Activated naive CD8-positive, alpha-beta T cell treated with anti-CD3 and anti-CD28 coated beads for 36 hours (primary cell): ENCODE data around the gene CARD9. TPM values are rescaled to one million over a fixed set of nuclear protein-coding genes. Genes with fewer than 3 reads are reported as not detected.
A peak's percentile ranks its signal among the peaks of the same experiment; 100 is the strongest.

ENCODE experiments used
- DNase-seq: peaks from one replicate; pipeline ENCODE4 v3.0.0; 2021
- H3K27ac Mint-ChIP-seq: one replicate; pipeline ENCODE4 v1.8.0; 2022; ENCODE audit warnings: mild to moderate bottlenecking, moderate library complexity, mixed read lengths
- H3K27me3 Mint-ChIP-seq: one replicate; pipeline ENCODE4 v1.8.0; 2022; ENCODE audit warnings: mild to moderate bottlenecking, mixed read lengths
- H3K36me3 Mint-ChIP-seq: one replicate; pipeline ENCODE4 v1.8.0; 2021; ENCODE audit warnings: mild to moderate bottlenecking, mixed read lengths
- H3K4me1 Mint-ChIP-seq: one replicate; pipeline ENCODE4 v1.8.0; 2021; ENCODE audit warnings: mixed read lengths
- H3K4me3 Mint-ChIP-seq: one replicate; pipeline ENCODE4 v1.8.0; 2022; ENCODE audit warnings: mild to moderate bottlenecking, moderate library complexity, mixed read lengths
- H3K9me3 Mint-ChIP-seq: one replicate; pipeline ENCODE4 v1.8.0; 2022; ENCODE audit warnings: mixed read lengths
- total RNA-seq, 2 experiments: library from RNA; stranded (reverse); gene quantifications; one replicate each; pipeline ENCODE4 v1.2.3, GENCODE V29; 2021

The CARD9 gene
- total RNA-seq, 2 experiments from 2014 or later = 1.5 to 1.8 TPM

DNA sequence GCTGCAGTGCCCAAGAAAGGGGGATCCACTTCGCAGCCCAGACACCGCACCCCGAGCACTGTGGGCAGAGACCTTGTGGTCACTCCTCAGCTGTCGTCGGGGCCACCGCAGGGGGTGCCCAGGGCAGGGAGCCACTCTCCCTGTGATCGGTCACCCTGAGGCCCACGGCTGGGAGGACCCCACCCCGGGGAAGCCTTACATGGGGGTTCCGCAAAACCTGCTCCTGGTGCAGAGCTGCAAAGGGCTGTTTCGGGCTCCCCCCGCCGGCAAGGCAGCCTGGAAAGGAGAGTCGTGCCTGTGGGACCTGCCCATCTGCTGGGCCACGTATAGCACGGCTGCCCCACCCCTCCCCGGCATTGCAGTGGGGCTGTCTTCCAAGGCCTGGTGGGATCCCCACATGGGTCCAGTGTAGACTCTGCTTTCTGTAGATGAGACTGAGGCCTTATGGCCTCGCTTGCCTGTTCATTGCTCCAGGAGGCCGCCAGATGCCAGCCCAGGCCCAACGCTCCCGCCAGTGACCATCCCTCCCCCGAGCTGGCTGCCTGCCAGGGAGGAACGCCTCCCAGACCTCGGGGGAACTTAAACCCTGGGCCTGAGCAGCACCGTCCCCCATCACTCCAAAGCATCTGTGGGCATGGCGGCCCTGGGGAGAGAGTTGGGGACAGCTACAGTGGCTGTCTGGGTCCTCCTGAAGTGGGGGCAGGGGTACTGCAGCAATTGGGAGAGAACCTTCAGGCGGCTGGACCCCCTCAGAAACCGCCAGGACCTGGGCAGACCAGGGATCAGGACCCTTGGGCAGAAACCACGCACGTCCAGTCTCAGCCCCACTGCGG is 8.3 kb downstream of the CARD9 start:
- H3K4me3 Mint-ChIP-seq = no peak overlapping the region
- no peaks in the 10 kb centered on the region for H3K36me3 Mint-ChIP-seq

DNA sequence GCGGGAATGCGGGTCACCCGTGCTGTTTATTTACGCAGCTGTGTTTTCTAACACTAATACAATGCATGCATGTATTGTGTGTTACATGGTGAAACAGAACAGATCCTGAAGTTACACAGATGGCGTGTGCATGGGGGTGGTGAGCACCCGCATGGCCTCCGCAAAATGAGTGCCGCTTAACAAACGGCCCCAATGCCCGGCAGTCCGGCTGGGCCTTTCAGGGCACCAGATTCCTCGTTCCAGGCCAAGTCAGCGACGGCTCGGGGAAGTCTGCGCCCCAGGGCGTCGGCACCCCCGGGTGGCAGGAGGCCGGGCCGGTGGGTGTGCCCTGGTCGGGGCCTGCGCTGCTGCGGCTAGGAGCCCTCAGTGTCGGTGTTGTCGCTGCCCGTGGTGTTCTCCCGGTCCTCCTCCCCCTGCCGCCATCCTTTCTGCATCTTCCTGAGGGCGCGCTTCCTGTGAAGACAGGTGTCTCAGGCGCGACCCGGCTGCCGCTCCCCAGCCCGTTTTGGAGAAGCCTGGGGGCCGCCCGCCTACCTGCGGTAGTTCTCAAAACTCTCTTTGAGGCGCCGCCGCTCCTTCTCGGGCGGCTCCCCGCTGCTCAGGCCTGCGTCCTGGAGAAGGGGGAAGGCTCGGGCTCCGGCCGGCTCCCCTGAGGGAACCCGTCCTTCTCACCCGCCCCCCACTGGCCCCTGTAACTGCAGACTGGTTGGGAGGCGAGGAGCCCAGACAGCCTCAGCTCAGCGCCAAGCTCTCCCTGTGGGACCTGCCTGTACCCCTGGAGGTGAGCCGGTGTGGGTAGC is 9.3 kb downstream of the CARD9 start:
- no peaks in the 10 kb centered on the region for H3K27me3 Mint-ChIP-seq
- no peaks in the 10 kb centered on the region for H3K9me3 Mint-ChIP-seq
- no peak for DNase-seq
- no peak overlapping the region for H3K27ac Mint-ChIP-seq
- H3K4me3 Mint-ChIP-seq = peak overlapping the region; percentile 14
- peaks cover 2% of the 10 kb centered on the region for H3K4me1 Mint-ChIP-seq
- no peaks in the 10 kb centered on the region for H3K36me3 Mint-ChIP-seq

More for the DNA sequence above, 8.3 kb downstream of the CARD9 start:
- Mint-ChIP-seq H3K9me3 (no peaks in the 10 kb centered on the region), H3K27ac (no peak overlapping the region), H3K4me1 (peaks cover 2% of the 10 kb centered on the region), H3K27me3 (no peaks in the 10 kb centered on the region)
- no peak for DNase-seq

DNA sequence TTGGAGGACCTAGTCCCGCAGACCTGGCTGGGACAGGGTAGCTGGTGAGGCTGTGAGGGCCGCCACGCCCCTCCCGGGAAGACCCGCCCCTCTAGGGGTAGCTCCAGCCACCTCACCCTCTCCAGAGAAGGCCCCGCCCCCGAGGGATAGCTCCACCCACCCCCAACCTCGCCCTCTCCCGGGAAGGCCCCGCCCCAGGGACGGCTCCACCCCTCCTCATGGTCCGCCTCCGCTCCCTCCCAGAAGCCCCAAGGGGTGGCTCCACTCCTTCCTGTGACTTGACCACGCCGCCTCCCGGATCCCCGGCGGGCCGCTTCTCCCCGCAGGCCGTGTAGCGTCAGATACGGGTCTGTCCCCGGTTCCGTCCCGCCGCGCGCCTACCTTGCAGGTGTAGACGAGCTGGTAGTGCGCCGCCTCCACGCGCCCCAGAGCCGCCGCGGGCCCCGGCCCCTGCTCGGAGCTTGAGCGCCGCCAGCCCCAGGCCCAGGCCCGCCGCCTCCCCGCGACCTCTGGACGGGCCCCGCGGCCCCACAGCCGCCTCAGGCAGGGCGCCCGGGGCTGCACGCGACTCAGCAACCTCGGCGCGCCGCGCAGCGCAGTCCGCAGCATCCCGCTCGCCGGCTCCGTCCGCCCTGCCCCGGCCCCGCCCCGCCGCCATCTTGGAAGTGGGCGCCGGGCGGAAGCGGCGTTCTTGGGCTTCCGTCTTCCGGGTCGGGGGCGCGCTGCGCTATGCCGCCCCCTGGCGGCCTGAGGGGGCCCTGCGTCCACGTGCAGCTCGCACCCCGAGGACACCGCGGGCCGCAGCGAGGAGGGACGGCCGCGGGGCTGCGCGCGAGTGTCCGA is 10.1 kb downstream of the CARD9 start, which contains the start of gene DNLZ:
Gene DNLZ, minus strand, starts transcription at position 639 of the 843 bp plus-strand sequence. Its CDS starts 30 bp downstream, at position 609.
- no peaks in the 10 kb centered on the region for H3K36me3 Mint-ChIP-seq
- H3K27ac Mint-ChIP-seq = peak within 1 kb of the TSS; percentile 88
- peak within 1 kb of the TSS; percentile 84 for H3K4me3 Mint-ChIP-seq
- H3K9me3 Mint-ChIP-seq = no peaks in the 10 kb centered on the region
- peaks cover 2% of the 10 kb centered on the region for H3K4me1 Mint-ChIP-seq
- DNase-seq = peak; percentile 94
- H3K27me3 Mint-ChIP-seq = no peaks in the 10 kb centered on the region

DNA sequence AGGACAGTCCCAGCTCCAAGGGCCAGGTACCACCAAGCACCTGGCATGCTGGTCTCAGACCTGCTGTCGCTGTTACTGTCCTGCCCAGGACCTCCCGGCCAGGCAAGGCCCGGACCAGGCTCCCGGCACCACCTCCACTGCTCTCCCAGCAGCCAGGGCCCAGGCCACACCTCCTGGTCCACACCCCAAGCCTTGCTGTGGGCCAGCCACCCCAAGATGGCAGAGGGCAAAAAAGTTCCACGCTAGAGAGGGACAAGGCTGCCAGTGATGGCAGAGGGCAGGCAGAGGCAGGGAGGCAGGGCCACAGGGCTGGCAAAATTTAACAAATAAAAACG is 11.1 kb downstream of the CARD9 start:
- no peak overlapping the region for H3K4me3 Mint-ChIP-seq
- no peaks in the 10 kb centered on the region for H3K36me3 Mint-ChIP-seq
- H3K27me3 Mint-ChIP-seq = no peaks in the 10 kb centered on the region
- DNase-seq = no peak
- peaks cover 2% of the 10 kb centered on the region for H3K4me1 Mint-ChIP-seq
- no peaks in the 10 kb centered on the region for H3K9me3 Mint-ChIP-seq
- H3K27ac Mint-ChIP-seq = peak overlapping the region; percentile 29

DNA sequence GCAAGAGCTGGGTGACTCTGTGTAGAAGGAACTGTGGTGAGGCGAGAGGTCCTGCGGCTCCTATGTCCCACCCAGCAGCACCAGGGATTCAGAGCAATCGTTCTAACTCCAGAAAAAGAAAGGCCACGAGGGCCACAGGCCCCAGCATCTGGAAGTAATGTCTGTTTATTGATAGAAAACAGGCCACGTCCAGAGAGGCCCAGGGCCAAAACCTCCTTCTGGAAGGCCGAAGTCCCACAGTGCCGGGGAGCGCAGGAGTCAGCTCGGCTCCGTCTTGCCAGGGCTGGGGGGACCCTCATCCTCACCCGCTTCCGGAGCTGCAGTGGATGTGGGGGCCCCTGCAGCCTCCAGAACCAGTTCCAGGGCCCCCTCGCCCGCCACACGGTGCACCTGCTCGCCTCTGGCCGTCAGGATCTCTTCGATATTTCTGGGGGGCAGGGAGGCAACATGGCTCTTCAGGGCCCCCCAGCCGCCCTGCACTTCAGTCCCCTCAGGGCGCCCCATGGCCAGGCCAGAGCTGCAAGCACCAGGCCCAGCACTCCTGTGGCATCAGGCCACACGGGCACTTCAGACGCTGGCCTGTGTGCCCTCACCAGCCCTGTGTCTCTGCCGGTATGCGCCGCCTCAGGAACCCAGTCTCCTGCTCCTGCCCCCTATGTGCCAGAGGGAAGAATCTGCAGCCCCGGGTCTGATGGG is 11.6 kb downstream of the CARD9 start:
- no peak overlapping the region for H3K27ac Mint-ChIP-seq
- H3K4me3 Mint-ChIP-seq = no peak overlapping the region
- DNase-seq = no peak
- no peaks in the 10 kb centered on the region for H3K27me3 Mint-ChIP-seq
- no peaks in the 10 kb centered on the region for H3K9me3 Mint-ChIP-seq
- H3K36me3 Mint-ChIP-seq = no peaks in the 10 kb centered on the region
- H3K4me1 Mint-ChIP-seq = peaks cover 2% of the 10 kb centered on the region

DNA sequence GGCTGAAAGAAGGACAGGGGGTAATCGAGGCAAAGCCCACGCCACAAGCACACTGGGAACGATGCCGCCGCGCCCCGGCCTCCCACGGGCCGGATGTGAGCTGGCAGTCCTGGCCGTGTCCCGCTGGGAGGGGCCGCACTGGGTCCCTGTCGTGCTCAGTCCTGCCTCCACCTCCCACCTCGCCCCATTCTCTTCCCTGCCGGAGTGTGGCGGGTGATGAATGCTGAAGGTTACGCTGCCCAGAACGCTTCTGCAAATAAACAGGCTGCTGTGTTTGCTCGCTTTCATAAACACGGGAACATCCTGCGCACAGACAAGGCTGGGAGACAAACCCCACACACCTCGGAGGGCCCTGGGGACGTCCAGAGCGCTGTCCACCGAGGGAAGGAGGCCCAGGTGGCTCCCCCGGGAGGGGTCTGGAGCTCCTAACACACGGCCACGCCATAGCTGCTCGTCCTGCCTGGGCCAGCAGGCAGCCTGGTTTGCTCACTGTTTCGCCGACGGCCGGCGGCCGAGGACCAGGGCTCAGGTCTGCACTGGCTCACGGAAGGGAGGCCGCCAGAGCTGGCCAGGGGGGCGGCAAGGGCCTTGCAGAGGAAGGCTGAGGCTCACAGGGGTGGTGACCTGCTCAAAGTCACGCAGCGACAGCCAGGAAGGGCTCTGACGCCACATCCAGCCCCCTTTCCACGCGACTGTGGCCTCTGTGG is 12.3 kb downstream of the CARD9 start:
- Mint-ChIP-seq H3K27me3 (no peaks in the 10 kb centered on the region), H3K4me3 (no peak overlapping the region), H3K36me3 (no peaks in the 10 kb centered on the region), H3K4me1 (peaks cover 2% of the 10 kb centered on the region), H3K27ac (no peak overlapping the region), H3K9me3 (no peaks in the 10 kb centered on the region)
- DNase-seq = no peak

DNA sequence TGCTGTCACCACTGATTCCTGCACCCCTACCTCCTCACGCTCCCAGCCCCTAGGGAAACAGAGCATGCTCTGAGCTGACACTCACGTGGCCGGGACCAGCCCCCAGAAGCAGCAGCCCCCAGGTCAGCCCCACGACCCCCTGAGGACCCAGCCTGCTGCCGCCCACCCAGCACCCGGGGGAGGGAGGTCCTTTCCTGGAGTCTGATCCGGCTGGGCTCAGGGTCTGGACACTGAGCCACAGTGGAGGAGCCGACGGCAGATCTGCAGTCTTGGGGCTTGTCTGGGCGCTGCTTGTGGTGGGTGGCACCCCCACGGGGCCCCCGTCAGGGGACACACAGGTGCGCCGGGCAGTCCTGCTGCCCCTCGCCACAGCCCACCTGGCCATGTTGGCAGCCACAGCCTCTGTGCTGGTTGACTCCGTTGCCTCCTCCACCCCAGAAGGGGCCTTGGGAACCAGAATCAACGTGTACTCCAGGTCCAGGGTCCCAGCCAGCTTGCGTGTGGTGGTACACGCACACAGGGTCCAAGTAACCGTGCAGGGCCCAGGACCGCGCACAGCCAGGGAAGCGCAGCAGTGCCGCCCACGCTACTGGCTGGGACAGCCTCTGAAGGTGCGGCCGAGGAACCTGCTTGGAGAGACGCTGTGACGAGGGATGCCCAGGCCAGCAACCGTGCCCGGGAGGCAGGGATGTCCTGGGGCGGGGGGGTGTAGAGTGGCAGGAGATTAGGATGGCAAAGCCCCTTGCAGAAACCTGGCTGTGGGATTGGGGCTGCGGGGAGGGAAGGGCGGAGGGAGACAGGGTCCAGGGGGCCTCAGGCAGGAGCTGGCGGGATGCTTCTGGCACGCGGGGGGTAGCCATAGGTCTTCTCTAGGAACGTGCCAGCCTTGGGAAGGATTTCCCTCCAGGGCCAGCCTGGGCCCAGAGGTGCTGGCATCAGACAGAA is 13.4 kb downstream of the CARD9 start:
- DNase-seq = no peak
- Mint-ChIP-seq H3K4me3 (no peak overlapping the region), H3K27ac (no peak overlapping the region), H3K9me3 (no peaks in the 10 kb centered on the region), H3K27me3 (no peaks in the 10 kb centered on the region), H3K36me3 (no peaks in the 10 kb centered on the region), H3K4me1 (peaks cover 2% of the 10 kb centered on the region)

DNA sequence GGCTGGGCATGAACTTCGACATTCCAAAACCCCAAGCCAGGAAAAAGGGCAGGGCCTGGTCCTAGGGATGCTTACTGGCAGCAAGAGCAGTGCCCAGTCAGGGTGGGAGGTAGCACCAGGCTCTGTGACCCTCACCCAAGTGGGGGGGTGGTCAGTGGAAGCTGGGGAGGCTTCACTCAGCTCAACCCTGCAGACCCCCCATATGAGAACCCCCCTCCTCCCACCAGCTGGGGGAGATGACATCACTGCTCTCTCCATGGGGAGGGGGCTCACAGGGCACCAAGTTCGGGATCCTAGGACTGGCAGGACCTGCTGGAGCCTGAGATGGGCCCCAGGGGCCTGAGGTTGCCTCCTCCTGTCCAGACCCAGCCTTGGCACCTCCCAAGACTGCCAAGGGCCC is 14.6 kb downstream of the CARD9 start:
- no peaks in the 10 kb centered on the region for H3K9me3 Mint-ChIP-seq
- H3K4me1 Mint-ChIP-seq = peaks cover 2% of the 10 kb centered on the region
- H3K27ac Mint-ChIP-seq = no peak overlapping the region
- no peak overlapping the region for H3K4me3 Mint-ChIP-seq
- H3K36me3 Mint-ChIP-seq = no peaks in the 10 kb centered on the region
- no peaks in the 10 kb centered on the region for H3K27me3 Mint-ChIP-seq
- no peak for DNase-seq

DNA sequence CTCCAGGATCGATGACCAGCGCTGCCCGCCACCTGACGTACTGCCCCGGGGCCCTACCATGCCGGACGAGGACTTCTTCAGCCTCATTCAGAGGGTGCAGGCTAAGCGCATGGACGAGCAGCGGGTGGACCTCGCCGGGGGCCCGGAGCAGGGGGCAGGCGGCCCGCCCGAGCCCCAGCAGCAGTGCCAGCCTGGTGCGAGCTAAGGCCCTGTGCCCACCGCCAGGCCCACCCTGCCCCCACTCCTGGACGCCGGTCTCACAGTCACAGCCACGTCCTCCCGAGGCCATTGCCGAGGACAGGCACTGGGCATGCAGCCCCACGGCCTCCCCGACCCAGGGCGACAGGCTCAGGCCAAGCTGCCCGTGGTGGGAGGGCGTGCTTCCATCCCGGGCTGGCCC is 15.5 kb downstream of the CARD9 start:
- Mint-ChIP-seq H3K4me3 (no peak overlapping the region), H3K4me1 (peaks cover 2% of the 10 kb centered on the region), H3K27me3 (no peaks in the 10 kb centered on the region), H3K9me3 (no peaks in the 10 kb centered on the region), H3K36me3 (no peaks in the 10 kb centered on the region), H3K27ac (no peak overlapping the region)
- DNase-seq = no peak

DNA sequence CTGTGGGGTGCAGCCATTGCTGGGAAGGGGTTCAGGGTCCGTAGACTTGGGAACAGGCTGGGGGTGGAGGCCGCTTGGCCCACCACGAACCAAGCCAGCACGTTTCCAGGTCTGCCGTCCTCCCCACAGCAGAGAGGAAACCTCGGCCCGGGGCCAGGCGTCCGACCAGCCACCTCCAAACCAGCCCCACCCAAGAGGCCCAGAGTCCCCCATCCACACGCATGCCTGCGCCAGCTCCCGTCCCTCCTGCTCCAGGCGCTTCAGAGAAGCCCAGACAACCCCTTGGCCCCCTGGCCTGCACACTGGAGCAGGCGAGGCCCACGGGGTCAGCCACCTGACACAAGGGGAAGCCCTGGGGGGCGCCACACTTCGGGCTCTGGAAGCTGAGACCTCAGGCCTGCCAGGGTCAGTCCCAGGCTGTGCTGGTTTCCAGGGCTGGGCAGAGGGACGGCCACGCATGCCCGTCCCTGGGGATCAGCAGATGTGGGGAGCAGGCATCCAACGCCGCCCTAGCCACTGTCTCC is 16.2 kb downstream of the CARD9 start:
- Mint-ChIP-seq H3K36me3 (no peaks in the 10 kb centered on the region), H3K4me3 (no peak overlapping the region), H3K27ac (no peak overlapping the region), H3K27me3 (no peaks in the 10 kb centered on the region), H3K9me3 (no peaks in the 10 kb centered on the region), H3K4me1 (no peaks in the 10 kb centered on the region)
- DNase-seq = no peak

DNA sequence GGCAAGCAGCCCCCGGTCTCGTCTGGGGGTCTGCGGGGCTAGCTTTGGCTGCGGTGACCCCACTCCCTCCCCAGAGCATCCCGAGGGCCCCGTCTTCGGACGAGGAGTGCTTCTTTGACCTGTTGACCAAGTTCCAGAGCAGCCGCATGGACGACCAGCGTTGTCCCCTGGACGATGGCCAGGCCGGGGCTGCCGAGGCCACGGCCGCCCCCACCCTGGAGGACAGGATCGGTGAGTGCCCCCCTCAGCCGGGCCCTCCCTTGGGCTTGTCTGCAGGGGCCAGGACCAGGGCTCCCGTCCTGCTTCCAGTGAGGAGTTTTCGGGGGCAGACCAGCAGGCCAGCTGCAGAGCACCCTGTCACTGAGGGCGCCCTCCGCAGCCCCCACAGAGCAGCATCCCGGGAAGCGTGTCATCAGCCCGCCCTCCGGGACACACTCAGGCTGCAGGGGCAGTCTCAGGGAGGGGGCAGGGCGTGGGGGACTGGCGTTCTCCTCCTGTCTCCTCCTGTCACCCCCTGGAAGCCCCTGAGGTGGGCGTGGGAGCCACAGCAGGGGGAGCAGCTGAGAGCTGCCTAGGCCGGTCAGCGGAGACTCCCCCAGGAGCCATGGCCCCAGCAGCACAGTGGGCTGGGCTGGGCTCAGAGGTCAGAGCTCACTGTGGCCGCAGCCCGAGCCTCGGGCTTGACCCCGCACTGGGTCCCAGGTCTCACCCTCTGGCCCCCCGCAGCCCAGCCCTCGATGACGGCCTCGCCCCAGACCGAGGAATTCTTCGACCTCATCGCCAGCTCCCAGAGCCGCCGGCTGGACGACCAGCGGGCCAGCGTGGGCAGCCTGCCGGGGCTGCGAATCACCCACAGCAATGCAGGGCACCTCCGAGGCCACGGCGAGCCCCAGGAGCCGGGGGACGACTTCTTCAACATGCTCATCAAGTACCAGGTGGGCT is 17.6 kb downstream of the CARD9 start:
- H3K4me1 Mint-ChIP-seq = no peaks in the 10 kb centered on the region
- H3K27me3 Mint-ChIP-seq = no peaks in the 10 kb centered on the region
- H3K27ac Mint-ChIP-seq = no peak overlapping the region
- H3K4me3 Mint-ChIP-seq = no peak overlapping the region
- no peaks in the 10 kb centered on the region for H3K36me3 Mint-ChIP-seq
- no peak for DNase-seq
- no peaks in the 10 kb centered on the region for H3K9me3 Mint-ChIP-seq

DNA sequence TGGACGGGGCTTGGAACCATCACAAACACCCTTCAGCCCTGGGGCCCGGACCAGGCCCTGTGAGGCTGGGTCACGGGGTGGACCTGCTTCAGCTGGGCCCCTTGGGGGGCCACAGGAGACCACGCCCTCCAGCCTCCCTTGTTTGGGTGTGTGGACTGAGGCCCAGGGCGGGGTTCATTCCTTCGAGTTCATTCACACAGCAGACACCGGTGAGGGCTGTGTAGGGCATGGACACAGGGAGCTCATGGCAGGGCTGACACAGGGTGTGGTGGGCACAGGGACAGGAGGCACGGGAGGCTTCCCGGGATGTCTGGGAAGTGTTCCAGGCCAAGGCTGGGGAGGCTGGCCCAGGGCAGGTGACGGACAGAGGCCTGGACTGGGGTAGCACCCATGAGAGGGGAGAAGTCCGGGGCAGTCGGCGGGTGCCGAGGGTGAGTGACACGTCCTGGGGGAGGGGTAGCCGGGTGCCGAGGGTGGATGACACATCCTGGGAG is 18.8 kb downstream of the CARD9 start:
- Mint-ChIP-seq H3K27ac (no peak overlapping the region), H3K4me3 (no peak overlapping the region), H3K27me3 (no peaks in the 10 kb centered on the region), H3K4me1 (no peaks in the 10 kb centered on the region), H3K36me3 (no peaks in the 10 kb centered on the region), H3K9me3 (no peaks in the 10 kb centered on the region)
- no peak for DNase-seq
